ENCODE data around the gene UTS2. TPM values are rescaled to one million over a fixed set of nuclear protein-coding genes. Genes with fewer than 3 reads are reported as not detected.

The UTS2 gene
- total RNA-seq, 1 donor from 2014 or later: not detected

- DNase-seq (ENCODE audit: low spot score, unreplicated experiment): no peak
- TF ChIP-seq CTCF (IDR thresholded peaks at IDR 0.05; ENCODE audit: unreplicated experiment): no peak
- H3K9me3 Mint-ChIP-seq (ENCODE audit: low read depth): no peaks in the 10 kb centered on the region
- no peak overlapping the region for H3K27ac Mint-ChIP-seq
- no peak overlapping the region for H3K4me3 Mint-ChIP-seq (ENCODE audit: low read depth)
- H3K4me1 Mint-ChIP-seq (ENCODE audit: low read depth): no peaks in the 10 kb centered on the region
- peaks cover under 1% of the 10 kb centered on the region for H3K27me3 Mint-ChIP-seq
- no peaks in the 10 kb centered on the region for H3K36me3 Mint-ChIP-seq (ENCODE audit: insufficient read depth)
Observed at GRCh38 chr1:7861452-7861851, 8.6 kb upstream of the UTS2 start.

GRCh38 chr1:7860130-7860529, 7.3 kb upstream of the UTS2 start:
- peaks cover 6% of the 10 kb centered on the region for H3K27me3 Mint-ChIP-seq
- H3K27ac Mint-ChIP-seq: no peak overlapping the region
- no peak for TF ChIP-seq CTCF (IDR thresholded peaks at IDR 0.05; ENCODE audit: unreplicated experiment)
- DNase-seq (ENCODE audit: low spot score, unreplicated experiment): no peak
- no peaks in the 10 kb centered on the region for H3K4me1 Mint-ChIP-seq (ENCODE audit: low read depth)
- H3K4me3 Mint-ChIP-seq (ENCODE audit: low read depth): no peak overlapping the region
- H3K9me3 Mint-ChIP-seq (ENCODE audit: low read depth): no peaks in the 10 kb centered on the region
- no peaks in the 10 kb centered on the region for H3K36me3 Mint-ChIP-seq (ENCODE audit: insufficient read depth)

- H3K27ac Mint-ChIP-seq: no peak overlapping the region
- DNase-seq (ENCODE audit: low spot score, unreplicated experiment): no peak
- no peaks in the 10 kb centered on the region for H3K9me3 Mint-ChIP-seq (ENCODE audit: low read depth)
- H3K4me3 Mint-ChIP-seq (ENCODE audit: low read depth): no peak overlapping the region
- no peaks in the 10 kb centered on the region for H3K36me3 Mint-ChIP-seq (ENCODE audit: insufficient read depth)
- no peak for TF ChIP-seq CTCF (IDR thresholded peaks at IDR 0.05; ENCODE audit: unreplicated experiment)
- no peaks in the 10 kb centered on the region for H3K4me1 Mint-ChIP-seq (ENCODE audit: low read depth)
- peaks cover 8% of the 10 kb centered on the region for H3K27me3 Mint-ChIP-seq
Observed at GRCh38 chr1:7859406-7859805, 6.5 kb upstream of the UTS2 start.

GRCh38 chr1:7857985-7858384, 5.1 kb upstream of the UTS2 start:
- Mint-ChIP-seq H3K27me3 (peaks cover 16% of the 10 kb centered on the region), H3K9me3 (ENCODE audit: low read depth) (no peaks in the 10 kb centered on the region), H3K36me3 (ENCODE audit: insufficient read depth) (no peaks in the 10 kb centered on the region), H3K4me1 (ENCODE audit: low read depth) (peaks cover 3% of the 10 kb centered on the region), H3K27ac (no peak overlapping the region), H3K4me3 (ENCODE audit: low read depth) (no peak overlapping the region)
- no peak for TF ChIP-seq CTCF (IDR thresholded peaks at IDR 0.05; ENCODE audit: unreplicated experiment)
- DNase-seq (ENCODE audit: low spot score, unreplicated experiment): no peak

GRCh38 chr1:7857000-7857399, 4.1 kb upstream of the UTS2 start:
- H3K9me3 Mint-ChIP-seq (ENCODE audit: low read depth): no peaks in the 10 kb centered on the region
- no peak overlapping the region for H3K4me3 Mint-ChIP-seq (ENCODE audit: low read depth)

More at GRCh38 chr1:7857000-7857399, 4.1 kb upstream of the UTS2 start:
- no peaks in the 10 kb centered on the region for H3K36me3 Mint-ChIP-seq (ENCODE audit: insufficient read depth)
- H3K4me1 Mint-ChIP-seq (ENCODE audit: low read depth): peaks cover 7% of the 10 kb centered on the region
- H3K27me3 Mint-ChIP-seq: peaks cover 21% of the 10 kb centered on the region
- DNase-seq (ENCODE audit: low spot score, unreplicated experiment): no peak
- TF ChIP-seq CTCF (IDR thresholded peaks at IDR 0.05; ENCODE audit: unreplicated experiment): no peak
- H3K27ac Mint-ChIP-seq: no peak overlapping the region

All from progenitor cell of endocrine pancreas (in vitro differentiated cells).